K562 (cell line): ENCODE measurements around the gene HOXD4. TPM values are rescaled to one million over a fixed set of nuclear protein-coding genes. Genes with fewer than 3 reads are reported as not detected.
A peak's percentile ranks its signal among the peaks of the same experiment; 100 is the strongest.

ENCODE experiments used
- FOXA3 ChIP-seq, 2 experiments: fragments of 450-650 bp in 1 of 2; sonication (generic) in 1 of 2; formaldehyde crosslinking; IDR thresholded peaks in 1 of 2; conservative IDR thresholded peaks in 1 of 2; 2 replicates each; pipeline versions ENCODE4 v1.4.0 to v1.8.0; 2020 to 2022; ENCODE audit warnings: mild to moderate bottlenecking in 2 of 2, missing genetic modification reagents in 1 of 2
- GABPB2 ChIP-seq: fragments of 250-450 bp; sonication (Bioruptor Pico); conservative IDR thresholded peaks from 2 replicates; pipeline ENCODE4 v1.5.1; 2021; ENCODE audit warnings: mild to moderate bottlenecking
- IRF2 ChIP-seq: sonication (generic); formaldehyde crosslinking; IDR thresholded peaks from 2 replicates; pipeline ENCODE4 v1.8.1; 2022; ENCODE audit warnings: mild to moderate bottlenecking, missing genetic modification reagents
- L3MBTL2 ChIP-seq: fragments of 450-650 bp; IDR thresholded peaks from 2 replicates; pipeline ENCODE4 v1.6.1; 2016; ENCODE audit warnings: mild to moderate bottlenecking, moderate library complexity
- LEF1 ChIP-seq: fragments of 450-650 bp; IDR thresholded peaks from 2 replicates; pipeline ENCODE4 v1.6.1; 2016; ENCODE audit warnings: mild to moderate bottlenecking
- NFE2L1 ChIP-seq: fragments of 450-650 bp; IDR thresholded peaks from 2 replicates; pipeline ENCODE4 v1.6.1; 2016; ENCODE audit warnings: missing genetic modification characterization, low read depth, mild to moderate bottlenecking, missing compliant biosample characterization, moderate library complexity, borderline replicate concordance
- NFIX ChIP-seq: fragments of 250-450 bp; sonication (Bioruptor Pico); IDR thresholded peaks from 2 replicates; pipeline ENCODE4 v1.4.0; 2020; ENCODE audit warnings: low read depth, mild to moderate bottlenecking, moderate library complexity
- SNIP1 ChIP-seq: fragments of 450-650 bp; IDR thresholded peaks from 2 replicates; pipeline ENCODE4 v1.7.1; 2017; ENCODE audit warnings: low read depth, mild to moderate bottlenecking
- SRF ChIP-seq, 2 experiments: fragments of 250-450, 450-650 bp in 1 of 2; sonication (Bioruptor Pico) in 1 of 2; sonication (generic) in 1 of 2; formaldehyde crosslinking; IDR thresholded peaks; 2 replicates each; pipeline versions ENCODE4 v1.5.0 to v1.5.1; 2020 to 2022; ENCODE audit warnings: mild to moderate bottlenecking in 1 of 2, missing genetic modification reagents in 1 of 2
- TCF3 ChIP-seq: sonication (generic); formaldehyde crosslinking; IDR thresholded peaks from 2 replicates; pipeline ENCODE4 v1.4.0; 2020; ENCODE audit warnings: mild to moderate bottlenecking, missing genetic modification reagents
- ZKSCAN8 ChIP-seq: fragments of 200-800 bp; sonication (Bioruptor generic); IDR thresholded peaks from 2 replicates; pipeline ENCODE4 v1.6.1; 2016; ENCODE audit warnings: missing genetic modification characterization, missing compliant biosample characterization
- ZNF384 ChIP-seq: IDR thresholded peaks from 2 replicates; pipeline ENCODE4 v1.6.1; 2012; ENCODE audit warnings: low read depth, low read length, improper control_type of control experiment
- polyA plus RNA-seq, 8 experiments: library from polyadenylated mRNA; depleted of rRNA in 4 of 8; stranded (reverse) in 5 of 8; unstranded in 3 of 8; fragments of >200 nt; fragmentation: Nextera tagmentation in 2 of 8; fragmentation: Illumina TruSeq in 1 of 8; extraction: Ambion mirVana in 2 of 8; extraction: Trizol in 1 of 8; gene quantifications; 2 replicates each; pipeline versions ENCODE4 v1.2.1 to v1.2.3, GENCODE V29; 2011 to 2014; ENCODE audit warnings: inconsistent platforms in 1 of 8, missing spikeins in 1 of 8
- total RNA-seq, 7 experiments: library from RNA; depleted of rRNA in 6 of 7; stranded (reverse); fragments of >200 nt in 6 of 7; fragmentation: Illumina TruSeq in 2 of 7; extraction: Trizol in 2 of 7; gene quantifications; 2 replicates each; pipeline versions ENCODE4 v1.2.1 to v1.2.3, GENCODE V29; 2011 to 2021; ENCODE audit warnings: low replicate concordance in 1 of 7
- TF ChIP-seq, protein P1 (sequence below): fragments of 450-650 bp; IDR thresholded peaks from 2 replicates; pipeline ENCODE4 v1.6.1; 2016; ENCODE audit warnings: borderline replicate concordance
- TF ChIP-seq, protein P2 (sequence below): IDR thresholded peaks from 2 replicates; pipeline ENCODE4 v1.6.1; 2011; ENCODE audit warnings: borderline replicate concordance, low read depth, mild to moderate bottlenecking, moderate library complexity, low read length; ENCODE audit not compliant: insufficient read depth, poor library complexity, severe bottlenecking
- TF ChIP-seq, protein P3 (sequence below): fragments of 450-650 bp; IDR thresholded peaks from one replicate; pipeline ENCODE4 v1.6.1; 2018; ENCODE audit warnings: mild to moderate bottlenecking, moderate library complexity; ENCODE audit not compliant: partially characterized antibody
- TF ChIP-seq, protein P4 (sequence below), 3 experiments: fragments of 200-800 bp in 1 of 3; sonication (Bioruptor generic) in 1 of 3; sonication (generic) in 1 of 3; formaldehyde crosslinking in 1 of 3; IDR thresholded peaks; 2 replicates each; pipeline versions ENCODE4 v1.6.1 to v1.8.0; 2016 to 2022; ENCODE audit warnings: mild to moderate bottlenecking in 2 of 3, missing compliant biosample characterization in 2 of 3, missing genetic modification characterization in 2 of 3, missing genetic modification reagents in 1 of 3
- TF ChIP-seq, protein P5 (sequence below): fragments of 250-450 bp; sonication (Bioruptor Pico); IDR thresholded peaks from 2 replicates; pipeline ENCODE4 v1.8.0; 2022; ENCODE audit warnings: inconsistent platforms, mild to moderate bottlenecking, moderate library complexity, borderline replicate concordance

Gene HOXD4
- total and polyA plus RNA-seq, 9 of the 15 experiments (the other 6 are each of a cell fraction or from before 2014, with no cell fraction given), result not detected

DNA sequence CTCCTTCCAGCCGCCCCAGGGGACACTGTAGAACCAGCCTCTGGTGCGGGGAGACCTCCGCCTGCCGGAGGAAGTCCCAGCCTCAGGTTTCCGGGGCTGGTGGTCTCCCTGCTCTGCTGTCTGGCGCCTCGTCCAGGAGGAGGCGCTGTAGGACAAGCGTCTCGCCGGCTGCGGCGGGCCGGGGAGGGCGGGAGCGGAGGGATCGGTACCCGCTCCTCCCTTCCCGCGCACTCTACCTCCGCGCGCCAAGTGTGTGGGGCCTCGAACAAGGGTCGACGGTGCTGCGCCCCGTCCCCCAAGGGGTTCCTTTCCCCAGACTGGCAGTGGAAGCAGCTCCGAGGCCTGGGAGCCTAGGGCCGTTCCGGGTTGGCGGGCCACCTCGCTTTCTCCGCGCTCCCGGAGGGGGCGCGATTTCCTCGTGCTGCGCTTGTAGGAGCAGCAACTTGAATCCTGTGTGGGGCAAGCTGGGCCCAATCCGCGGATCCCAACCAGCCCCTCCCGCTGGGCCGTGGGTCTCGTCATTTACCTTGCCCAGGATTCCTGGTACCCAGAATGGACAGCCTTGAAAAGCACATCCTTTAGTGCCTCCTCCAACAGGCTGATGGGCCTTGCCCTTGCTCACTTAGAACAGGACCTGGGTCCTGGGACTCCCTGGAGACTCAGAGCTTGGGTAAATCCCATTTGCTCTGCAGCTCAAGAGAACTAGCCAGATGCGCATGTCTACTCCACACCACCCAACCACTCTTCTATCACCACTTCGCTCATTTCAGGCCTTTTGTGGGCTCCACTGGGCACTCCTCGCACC lies 10.6 kb upstream of the HOXD4 start (continued):
- TF ChIP-seq, protein P1, sequence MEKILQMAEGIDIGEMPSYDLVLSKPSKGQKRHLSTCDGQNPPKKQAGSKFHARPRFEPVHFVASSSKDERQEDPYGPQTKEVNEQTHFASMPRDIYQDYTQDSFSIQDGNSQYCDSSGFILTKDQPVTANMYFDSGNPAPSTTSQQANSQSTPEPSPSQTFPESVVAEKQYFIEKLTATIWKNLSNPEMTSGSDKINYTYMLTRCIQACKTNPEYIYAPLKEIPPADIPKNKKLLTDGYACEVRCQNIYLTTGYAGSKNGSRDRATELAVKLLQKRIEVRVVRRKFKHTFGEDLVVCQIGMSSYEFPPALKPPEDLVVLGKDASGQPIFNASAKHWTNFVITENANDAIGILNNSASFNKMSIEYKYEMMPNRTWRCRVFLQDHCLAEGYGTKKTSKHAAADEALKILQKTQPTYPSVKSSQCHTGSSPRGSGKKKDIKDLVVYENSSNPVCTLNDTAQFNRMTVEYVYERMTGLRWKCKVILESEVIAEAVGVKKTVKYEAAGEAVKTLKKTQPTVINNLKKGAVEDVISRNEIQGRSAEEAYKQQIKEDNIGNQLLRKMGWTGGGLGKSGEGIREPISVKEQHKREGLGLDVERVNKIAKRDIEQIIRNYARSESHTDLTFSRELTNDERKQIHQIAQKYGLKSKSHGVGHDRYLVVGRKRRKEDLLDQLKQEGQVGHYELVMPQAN, result no peak
- TF ChIP-seq, protein P2, sequence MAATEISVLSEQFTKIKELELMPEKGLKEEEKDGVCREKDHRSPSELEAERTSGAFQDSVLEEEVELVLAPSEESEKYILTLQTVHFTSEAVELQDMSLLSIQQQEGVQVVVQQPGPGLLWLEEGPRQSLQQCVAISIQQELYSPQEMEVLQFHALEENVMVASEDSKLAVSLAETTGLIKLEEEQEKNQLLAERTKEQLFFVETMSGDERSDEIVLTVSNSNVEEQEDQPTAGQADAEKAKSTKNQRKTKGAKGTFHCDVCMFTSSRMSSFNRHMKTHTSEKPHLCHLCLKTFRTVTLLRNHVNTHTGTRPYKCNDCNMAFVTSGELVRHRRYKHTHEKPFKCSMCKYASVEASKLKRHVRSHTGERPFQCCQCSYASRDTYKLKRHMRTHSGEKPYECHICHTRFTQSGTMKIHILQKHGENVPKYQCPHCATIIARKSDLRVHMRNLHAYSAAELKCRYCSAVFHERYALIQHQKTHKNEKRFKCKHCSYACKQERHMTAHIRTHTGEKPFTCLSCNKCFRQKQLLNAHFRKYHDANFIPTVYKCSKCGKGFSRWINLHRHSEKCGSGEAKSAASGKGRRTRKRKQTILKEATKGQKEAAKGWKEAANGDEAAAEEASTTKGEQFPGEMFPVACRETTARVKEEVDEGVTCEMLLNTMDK, result peak; percentile 58
- TF ChIP-seq LEF1 (no peak), TCF3 (CRISPR knock-in tag) (no peak), ZKSCAN8 (no peak), IRF2 (CRISPR knock-in tag) (no peak), NFE2L1 (tag) (no peak), SRF (CRISPR knock-in tag; IDR thresholded peaks at IDR 0.05) (no peak; a peak in 1 of 4 replicates), ZNF384 (no peak), L3MBTL2 (peak; percentile 89), FOXA3 (CRISPR knock-in tag; conservative IDR thresholded peaks at IDR 0.05 in 1 of 2, IDR thresholded peaks at IDR 0.05 in 1 of 2) (no peak), GABPB2 (no peak), NFIX (CRISPR knock-in tag) (no peak), SNIP1 (no peak)
- TF ChIP-seq, protein P3, sequence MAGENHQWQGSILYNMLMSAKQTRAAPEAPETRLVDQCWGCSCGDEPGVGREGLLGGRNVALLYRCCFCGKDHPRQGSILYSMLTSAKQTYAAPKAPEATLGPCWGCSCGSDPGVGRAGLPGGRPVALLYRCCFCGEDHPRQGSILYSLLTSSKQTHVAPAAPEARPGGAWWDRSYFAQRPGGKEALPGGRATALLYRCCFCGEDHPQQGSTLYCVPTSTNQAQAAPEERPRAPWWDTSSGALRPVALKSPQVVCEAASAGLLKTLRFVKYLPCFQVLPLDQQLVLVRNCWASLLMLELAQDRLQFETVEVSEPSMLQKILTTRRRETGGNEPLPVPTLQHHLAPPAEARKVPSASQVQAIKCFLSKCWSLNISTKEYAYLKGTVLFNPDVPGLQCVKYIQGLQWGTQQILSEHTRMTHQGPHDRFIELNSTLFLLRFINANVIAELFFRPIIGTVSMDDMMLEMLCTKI, result no peak
- TF ChIP-seq, protein P4, sequence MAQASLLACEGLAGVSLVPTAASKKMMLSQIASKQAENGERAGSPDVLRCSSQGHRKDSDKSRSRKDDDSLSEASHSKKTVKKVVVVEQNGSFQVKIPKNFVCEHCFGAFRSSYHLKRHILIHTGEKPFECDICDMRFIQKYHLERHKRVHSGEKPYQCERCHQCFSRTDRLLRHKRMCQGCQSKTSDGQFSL (CRISPR knock-in tag; IDR thresholded peaks at IDR 0.05), result 0 out of 2 replicates have a peak, but pooled peaks have one; percentile 35
- TF ChIP-seq, protein P4 (tag; IDR thresholded peaks at IDR 0.05), result no peak
- TF ChIP-seq, protein P5, sequence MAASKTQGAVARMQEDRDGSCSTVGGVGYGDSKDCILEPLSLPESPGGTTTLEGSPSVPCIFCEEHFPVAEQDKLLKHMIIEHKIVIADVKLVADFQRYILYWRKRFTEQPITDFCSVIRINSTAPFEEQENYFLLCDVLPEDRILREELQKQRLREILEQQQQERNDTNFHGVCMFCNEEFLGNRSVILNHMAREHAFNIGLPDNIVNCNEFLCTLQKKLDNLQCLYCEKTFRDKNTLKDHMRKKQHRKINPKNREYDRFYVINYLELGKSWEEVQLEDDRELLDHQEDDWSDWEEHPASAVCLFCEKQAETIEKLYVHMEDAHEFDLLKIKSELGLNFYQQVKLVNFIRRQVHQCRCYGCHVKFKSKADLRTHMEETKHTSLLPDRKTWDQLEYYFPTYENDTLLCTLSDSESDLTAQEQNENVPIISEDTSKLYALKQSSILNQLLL (CRISPR knock-in tag), result no peak
